Measurements from ENCODE around the gene SND1. TPM values are rescaled to one million over a fixed set of nuclear protein-coding genes. Genes with fewer than 3 reads are reported as not detected.

Gene SND1
- total RNA-seq, 6 experiments from 2014 or later: 217 to 259 (median 247) TPM

DNA sequence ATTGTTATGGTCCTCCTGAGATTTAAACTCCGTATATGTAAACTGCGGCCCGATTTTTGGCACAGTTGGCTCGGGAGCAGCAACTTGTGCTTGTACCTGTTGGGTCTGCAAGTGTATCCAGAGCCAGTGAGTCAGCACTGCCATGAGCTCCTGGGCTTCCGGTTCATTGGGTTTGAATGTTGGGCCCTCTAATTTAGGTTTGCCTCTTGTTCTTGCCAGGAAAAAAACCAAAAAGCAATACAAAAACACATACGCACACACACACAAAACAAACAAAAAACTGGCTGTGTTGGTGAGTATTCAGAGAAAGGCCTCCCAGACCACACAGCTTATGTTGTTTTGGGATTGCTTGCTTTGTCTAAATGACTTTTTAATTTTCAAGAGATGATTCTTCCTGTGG lies 26.3 kb downstream of the SND1 start:
- TF ChIP-seq, protein P1, sequence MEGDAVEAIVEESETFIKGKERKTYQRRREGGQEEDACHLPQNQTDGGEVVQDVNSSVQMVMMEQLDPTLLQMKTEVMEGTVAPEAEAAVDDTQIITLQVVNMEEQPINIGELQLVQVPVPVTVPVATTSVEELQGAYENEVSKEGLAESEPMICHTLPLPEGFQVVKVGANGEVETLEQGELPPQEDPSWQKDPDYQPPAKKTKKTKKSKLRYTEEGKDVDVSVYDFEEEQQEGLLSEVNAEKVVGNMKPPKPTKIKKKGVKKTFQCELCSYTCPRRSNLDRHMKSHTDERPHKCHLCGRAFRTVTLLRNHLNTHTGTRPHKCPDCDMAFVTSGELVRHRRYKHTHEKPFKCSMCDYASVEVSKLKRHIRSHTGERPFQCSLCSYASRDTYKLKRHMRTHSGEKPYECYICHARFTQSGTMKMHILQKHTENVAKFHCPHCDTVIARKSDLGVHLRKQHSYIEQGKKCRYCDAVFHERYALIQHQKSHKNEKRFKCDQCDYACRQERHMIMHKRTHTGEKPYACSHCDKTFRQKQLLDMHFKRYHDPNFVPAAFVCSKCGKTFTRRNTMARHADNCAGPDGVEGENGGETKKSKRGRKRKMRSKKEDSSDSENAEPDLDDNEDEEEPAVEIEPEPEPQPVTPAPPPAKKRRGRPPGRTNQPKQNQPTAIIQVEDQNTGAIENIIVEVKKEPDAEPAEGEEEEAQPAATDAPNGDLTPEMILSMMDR (IDR thresholded peaks at IDR 0.05): no peak
- H3K36me3 Mint-ChIP-seq (ENCODE audit: low read depth): peaks cover 26% of the 10 kb centered on the region
- peaks cover 72% of the 10 kb centered on the region for H3K4me1 Mint-ChIP-seq (ENCODE audit: low read depth)
- no peaks in the 10 kb centered on the region for H3K9me3 Mint-ChIP-seq
- peak overlapping the region; percentile 70 for H3K4me3 Mint-ChIP-seq
- DNase-seq: no peak
- H3K27ac Mint-ChIP-seq: peak overlapping the region; percentile 84
- H3K27me3 Mint-ChIP-seq (ENCODE audit: insufficient read depth): no peaks in the 10 kb centered on the region; the same call in 1 of the 2 replicates

DNA sequence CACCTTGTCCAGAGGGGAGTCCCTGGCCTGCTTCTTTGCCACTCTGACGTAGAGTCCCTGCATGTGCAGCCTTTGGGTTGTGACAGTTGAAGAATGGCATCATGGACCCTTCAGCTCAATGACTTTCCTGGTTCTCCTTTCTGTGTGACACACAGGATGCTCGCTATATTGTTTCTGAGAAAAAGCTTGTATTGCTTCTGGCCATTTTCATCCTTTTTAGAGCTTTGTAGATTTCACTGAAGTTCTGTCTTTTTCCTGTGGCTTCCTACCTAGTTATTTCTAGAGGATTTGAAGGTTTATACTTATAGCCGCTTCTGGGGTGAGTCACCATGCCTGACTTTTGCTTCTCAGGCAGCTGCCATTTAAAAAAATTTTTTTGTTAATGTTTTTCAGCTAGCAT lies 27.0 kb downstream of the SND1 start:
- H3K27ac Mint-ChIP-seq: peak overlapping the region; percentile 84
- peak; percentile 36 for DNase-seq
- H3K36me3 Mint-ChIP-seq (ENCODE audit: low read depth): peaks cover 26% of the 10 kb centered on the region
- peak overlapping the region; percentile 70 for H3K4me3 Mint-ChIP-seq
- H3K27me3 Mint-ChIP-seq (ENCODE audit: insufficient read depth): no peaks in the 10 kb centered on the region; the same call in 1 of the 2 replicates
- TF ChIP-seq, protein P1 (IDR thresholded peaks at IDR 0.05): no peak
- H3K4me1 Mint-ChIP-seq (ENCODE audit: low read depth): peaks cover 70% of the 10 kb centered on the region
- no peaks in the 10 kb centered on the region for H3K9me3 Mint-ChIP-seq

DNA sequence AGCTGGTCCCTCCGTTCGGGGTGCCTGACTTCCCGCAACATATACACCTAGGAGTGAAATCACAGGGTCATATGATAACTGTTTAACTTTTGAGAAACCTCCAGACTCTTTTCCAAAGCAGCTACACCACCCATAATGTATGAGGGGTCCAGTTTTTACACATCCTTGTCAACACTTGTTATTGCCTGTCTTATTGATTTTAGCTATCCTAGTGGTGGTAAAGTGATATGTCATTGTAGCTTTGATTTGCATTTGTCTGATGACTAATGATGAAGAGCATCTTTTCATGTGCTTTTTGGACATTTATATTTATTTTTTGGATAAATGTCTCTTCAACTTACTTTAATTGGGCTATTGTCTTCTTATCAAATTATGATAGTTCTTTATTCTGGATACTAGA lies 29.0 kb downstream of the SND1 start:
- H3K4me3 Mint-ChIP-seq: no peak overlapping the region
- H3K27me3 Mint-ChIP-seq (ENCODE audit: insufficient read depth): no peaks in the 10 kb centered on the region; the same call in none of the 2 replicates
- H3K36me3 Mint-ChIP-seq (ENCODE audit: low read depth): peaks cover 26% of the 10 kb centered on the region
- H3K27ac Mint-ChIP-seq: no peak overlapping the region
- H3K9me3 Mint-ChIP-seq: no peaks in the 10 kb centered on the region
- TF ChIP-seq, protein P1 (IDR thresholded peaks at IDR 0.05): peak; percentile 47
- H3K4me1 Mint-ChIP-seq (ENCODE audit: low read depth): peaks cover 56% of the 10 kb centered on the region
- no peak for DNase-seq

DNA sequence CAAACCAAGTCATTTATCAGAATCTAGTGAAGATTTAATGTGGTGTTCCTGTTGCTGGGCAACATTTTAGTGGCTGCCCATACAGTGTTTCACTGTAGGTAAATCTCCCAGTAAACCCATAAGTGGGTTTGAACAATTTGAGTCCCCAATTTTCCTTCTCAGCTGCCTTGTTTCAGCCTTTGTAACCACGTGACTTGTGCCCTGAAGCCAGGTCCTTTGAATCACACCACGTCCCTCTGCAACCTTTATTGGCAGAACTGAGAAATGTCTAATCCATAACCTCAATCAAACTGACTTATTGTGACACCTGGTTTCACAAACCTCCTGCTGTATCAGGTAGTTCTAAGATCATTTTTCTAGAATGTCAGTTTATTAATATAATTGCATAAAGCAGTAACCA lies 30.1 kb downstream of the SND1 start:
- TF ChIP-seq, protein P1 (IDR thresholded peaks at IDR 0.05): no peak
- Mint-ChIP-seq H3K36me3 (ENCODE audit: low read depth) (peaks cover 26% of the 10 kb centered on the region), H3K9me3 (no peaks in the 10 kb centered on the region), H3K4me3 (no peak overlapping the region), H3K27ac (no peak overlapping the region), H3K27me3 (ENCODE audit: insufficient read depth) (no peaks in the 10 kb centered on the region; the same call in none of the 2 replicates), H3K4me1 (ENCODE audit: low read depth) (peaks cover 53% of the 10 kb centered on the region)
- DNase-seq: no peak

DNA sequence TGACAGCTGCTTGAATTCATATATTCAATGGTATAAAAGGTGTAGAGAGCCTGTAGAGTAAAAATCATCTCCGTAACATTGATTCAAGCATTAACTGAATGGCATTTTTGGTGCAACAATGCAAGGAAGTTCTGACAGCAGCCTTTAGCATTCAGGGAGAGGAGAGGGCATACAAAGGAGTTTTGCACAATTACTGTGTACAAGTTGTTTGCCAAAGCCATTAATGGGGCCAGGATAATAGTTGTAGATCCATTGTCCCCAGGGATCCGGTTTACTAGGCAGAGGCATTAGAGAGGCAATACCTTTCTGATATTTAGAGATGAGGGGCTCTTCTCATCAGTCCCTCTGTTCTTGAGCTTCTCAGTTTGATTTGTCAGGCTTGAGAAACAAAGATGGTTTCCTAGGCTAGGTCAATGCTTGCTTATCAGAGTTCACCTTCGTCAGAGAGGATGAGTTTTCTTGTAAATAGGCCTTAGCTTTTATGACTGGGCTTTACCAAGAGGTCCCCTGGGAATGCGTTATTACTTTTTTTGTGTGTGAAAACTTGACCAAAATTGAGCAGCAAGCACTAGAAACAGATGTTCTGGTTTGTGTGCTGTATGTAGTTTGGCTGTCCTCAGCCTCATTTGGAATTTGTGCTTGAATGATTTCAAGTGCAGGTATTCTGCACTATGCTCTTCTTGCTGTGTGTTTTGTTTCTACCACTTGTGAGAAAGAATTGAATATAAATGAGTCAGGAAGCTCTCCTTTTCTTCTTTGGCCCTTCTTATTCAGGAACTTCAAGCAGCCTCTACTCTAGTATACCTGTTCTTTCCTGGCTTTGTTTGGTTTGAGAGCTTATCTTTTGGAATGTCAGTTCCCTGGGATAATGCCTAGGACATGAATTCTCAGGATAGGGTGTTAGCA lies 32.0 kb downstream of the SND1 start:
- H3K4me3 Mint-ChIP-seq: no peak overlapping the region
- H3K27ac Mint-ChIP-seq: no peak overlapping the region
- no peaks in the 10 kb centered on the region; the same call in none of the 2 replicates for H3K27me3 Mint-ChIP-seq (ENCODE audit: insufficient read depth)
- no peak for DNase-seq
- TF ChIP-seq, protein P1 (IDR thresholded peaks at IDR 0.05): no peak
- no peaks in the 10 kb centered on the region for H3K9me3 Mint-ChIP-seq
- H3K4me1 Mint-ChIP-seq (ENCODE audit: low read depth): peaks cover 34% of the 10 kb centered on the region
- peaks cover 20% of the 10 kb centered on the region for H3K36me3 Mint-ChIP-seq (ENCODE audit: low read depth)
